GM18519 (cell line): ENCODE results near the gene GABBR2.

ENCODE experiments used
- ATAC-seq: cut with Tn5 transposase; IDR thresholded peaks from one replicate; pipeline ENCODE4 v1.9.1; 2021; ENCODE audit warnings: mild to moderate bottlenecking, moderate library complexity; ENCODE audit not compliant: unreplicated experiment, low FRiP score

The GABBR2 gene

DNA sequence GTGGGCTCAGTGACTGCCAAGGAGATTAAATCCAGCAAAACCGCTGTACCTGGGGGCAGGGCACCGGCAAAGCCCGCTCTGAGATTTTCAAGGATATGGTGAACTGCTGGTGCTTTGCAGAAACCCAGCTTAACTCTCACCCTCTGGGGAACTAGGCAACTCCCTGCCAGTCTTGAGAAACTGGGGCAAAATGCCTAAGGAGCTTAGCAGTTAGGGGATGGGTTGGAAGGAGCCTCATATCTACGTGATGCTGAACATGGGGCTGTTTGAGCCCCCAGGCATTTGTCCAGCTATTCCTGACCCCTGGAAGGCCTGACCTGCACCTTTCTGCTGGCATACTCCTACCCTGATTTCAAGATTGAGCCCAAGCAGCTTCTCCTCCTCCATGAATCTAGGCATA lies 344.6 kb downstream of the GABBR2 start:
- ATAC-seq = no peak

DNA sequence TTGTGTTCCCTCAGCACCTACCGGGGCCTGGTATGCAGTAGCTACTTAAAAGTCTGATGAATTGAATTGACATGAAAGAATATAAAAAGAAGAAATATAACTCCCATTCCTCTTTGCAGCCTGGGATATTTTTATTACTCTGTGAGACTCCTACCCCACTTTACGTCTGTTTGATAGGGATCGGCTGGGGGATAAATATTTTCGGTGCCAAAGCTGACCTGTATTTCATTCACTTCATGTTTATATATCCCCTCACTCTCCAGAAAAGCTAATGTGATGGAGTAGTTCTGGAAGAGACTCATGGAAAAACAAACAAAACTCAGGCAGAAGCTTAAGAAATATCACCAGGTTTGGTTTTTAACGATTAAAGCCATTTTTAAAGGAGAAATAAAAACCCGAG lies 345.1 kb downstream of the GABBR2 start:
- no peak for ATAC-seq

DNA sequence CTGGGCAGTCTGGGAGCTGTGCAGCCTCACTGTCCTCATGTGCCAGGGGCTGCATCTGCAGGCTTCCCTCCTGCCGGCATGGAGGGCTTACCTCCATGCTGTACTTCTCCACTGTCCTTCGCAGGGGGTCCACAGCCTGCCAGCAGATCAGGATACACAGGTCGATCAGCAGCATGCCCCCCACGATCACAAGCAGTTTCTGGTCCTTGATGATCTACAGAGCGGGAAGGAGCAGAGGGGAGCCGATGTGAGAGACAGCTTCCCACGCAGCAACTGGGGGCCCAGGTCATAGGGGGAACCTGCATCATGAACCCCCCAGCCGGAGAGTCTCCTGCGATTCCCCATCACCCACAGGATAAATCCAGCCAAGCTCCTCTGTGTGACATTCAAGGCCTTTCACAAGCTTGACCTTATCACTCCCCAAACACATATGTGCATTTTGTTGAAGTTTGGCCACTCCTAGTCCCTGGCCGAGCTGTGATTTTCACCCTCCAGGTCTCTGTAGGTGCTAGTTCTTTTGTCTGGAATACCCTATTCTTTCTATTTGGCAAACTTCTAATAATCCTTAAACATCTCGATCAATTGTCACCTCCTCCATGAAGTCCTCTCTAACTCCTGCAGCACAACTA lies 346.0 kb downstream of the GABBR2 start:
- ATAC-seq = no peak

DNA sequence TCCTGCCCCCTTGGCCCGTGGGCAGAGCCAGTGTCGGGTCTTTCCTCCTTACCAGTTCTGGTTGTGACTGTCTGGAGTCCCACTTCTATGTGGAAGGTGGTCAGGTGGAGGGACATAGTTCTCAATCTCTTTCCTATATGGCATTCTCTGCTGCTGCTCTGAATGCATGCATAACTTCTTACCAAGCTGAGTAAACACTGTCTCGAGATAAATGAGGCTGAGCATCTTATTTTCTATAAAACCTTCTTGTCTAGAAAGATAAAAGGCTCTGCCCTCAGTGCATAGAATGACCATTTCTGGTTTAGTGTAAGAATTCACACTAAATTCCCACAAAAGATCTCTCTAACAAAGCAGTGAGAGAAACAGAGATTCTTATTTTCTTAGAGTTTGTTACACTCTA lies 347.1 kb downstream of the GABBR2 start:
- no peak for ATAC-seq

DNA sequence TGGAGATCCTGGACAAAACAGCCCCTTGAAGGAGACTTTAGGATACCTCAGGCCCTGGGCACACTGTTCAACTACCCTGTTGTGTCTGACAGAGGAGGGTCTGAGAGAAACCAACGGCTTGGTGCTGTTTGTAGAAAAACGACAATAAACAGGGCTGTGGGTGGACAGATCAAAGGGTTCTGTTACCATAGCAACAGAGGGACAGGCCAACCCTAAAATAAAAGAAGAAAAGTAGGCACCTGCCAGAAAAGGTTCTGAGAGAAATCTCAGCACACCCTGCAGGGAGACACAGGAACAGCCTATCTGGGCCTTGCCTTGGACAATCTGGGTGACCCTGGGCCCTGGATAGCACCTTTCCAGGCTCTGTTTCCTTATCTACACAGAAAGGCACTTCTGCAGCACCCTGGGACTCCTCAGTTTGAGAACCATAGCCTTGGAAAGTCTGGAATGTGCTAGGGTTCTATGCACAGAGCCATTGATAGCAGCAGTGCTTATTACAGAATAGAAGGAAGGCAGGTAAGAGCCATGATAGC lies 348.5 kb downstream of the GABBR2 start:
- no peak for ATAC-seq

DNA sequence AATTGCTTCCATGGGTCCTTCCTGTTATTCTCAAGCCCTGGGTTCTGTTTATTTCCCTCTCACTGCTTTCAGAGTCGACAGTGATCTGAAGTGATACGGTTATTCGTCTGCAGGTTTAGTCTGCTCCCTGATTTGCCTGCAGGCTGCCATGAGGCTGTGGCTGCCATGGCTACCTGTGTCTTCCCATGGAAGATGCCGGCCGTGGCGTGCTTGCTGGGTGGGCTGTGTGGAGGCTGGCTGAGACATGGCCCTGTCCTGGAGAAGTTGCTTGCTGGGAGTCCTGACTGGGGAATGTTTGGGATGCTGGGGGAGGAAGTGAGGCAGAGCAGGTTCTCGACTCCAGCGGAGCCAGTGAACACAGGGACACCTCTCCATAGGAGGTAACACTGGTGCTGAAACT lies 349.2 kb downstream of the GABBR2 start:
- no peak for ATAC-seq

DNA sequence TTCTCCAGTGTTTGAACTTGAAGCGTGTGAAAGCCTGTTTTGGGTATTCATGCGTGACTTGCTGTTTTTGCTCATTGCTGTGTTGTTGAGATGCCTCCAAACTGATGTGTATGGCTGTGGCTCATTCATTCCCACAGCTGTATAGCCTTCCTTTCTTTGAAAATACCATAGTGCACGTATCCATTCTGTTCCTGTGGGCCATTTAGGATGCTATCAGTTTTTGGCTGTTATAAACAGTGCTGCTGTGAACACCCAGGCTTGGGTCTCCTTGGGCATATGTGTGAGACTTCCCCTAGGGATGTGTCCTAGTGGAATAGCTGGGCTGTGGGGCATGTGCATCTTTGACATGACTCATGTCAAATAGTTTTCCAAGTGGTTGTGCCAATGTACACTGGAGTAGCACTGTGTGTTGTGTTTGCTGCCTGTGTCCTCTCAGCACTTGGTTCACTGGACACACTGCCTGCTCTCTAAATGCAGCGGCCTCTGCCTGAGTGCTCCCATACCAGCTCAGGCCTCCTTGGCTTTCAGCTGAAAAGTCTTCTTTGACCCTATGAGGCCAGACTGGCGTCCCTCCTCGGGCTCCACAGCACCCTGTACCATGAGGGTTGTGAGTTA lies 350.7 kb downstream of the GABBR2 start:
- no peak for ATAC-seq

DNA sequence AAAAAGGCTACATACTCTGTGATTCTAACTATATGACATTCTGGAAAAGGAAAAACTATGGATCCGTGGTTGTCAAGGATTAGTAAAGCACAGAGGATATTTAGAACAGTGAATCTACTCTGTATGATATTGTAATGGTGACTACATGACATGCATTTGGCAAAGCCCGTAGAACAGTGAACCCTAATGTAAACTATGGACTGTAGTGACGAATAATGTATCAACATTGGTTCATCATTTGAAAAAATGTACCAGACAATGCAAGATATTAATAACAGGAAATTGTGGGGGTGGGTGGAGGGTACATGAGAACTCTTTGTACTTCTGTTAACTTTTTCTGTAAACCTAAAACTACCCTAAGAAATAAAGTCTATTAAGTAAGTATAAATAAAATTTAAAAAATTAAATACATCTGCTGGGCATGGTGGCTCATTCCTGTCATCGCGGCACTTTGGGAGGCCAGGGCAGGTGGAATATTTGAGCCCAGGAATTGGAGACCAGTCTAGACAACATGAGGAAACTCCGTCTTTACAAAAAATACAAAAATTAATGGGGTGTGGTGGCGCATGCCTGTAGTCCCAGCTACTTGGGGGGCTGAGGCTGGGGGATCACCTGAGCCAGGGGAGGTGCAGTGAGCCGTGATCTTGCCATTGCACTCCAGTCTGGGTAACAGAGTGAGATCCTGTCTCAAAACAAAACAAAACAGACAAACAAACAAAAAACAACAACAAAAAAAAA lies 351.6 kb downstream of the GABBR2 start:
- ATAC-seq = no peak

DNA sequence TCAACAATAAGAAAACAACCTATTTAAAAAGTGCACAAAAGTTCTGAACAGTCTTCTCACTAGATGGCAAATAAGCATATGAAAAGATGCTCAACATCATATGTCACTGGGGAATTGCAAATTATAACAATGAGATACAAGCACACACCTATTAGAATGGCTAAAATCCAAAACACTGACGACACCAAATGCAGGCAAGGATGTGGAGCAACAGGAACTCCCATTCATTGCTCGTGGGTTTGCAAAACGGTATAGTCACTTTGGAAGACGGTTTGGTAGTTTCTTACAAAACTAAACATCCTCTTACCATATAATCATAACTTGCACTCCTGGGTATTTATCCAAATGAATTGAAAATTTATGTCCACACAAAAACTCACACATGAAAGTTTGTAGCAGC lies 352.4 kb downstream of the GABBR2 start:
- ATAC-seq = no peak

DNA sequence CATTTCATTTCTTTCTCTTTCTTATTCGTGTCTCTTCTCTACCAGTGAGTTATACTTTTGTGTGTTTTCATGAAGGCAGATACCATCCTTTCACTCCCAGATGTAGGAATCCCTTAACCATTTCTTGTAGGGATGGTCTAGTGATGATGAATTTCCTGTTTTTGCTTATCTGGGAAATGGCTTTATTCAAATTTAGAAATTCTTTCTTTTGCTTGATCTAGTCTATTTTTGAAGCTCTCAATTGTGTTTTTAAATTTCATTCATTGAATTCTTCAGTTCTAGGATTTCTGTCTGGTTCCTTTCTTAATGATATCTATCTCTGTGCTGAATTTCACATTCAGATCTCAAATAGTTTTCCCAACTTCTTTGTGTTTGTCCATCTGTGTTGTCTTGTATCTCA lies 357.4 kb downstream of the GABBR2 start:
- ATAC-seq = no peak

DNA sequence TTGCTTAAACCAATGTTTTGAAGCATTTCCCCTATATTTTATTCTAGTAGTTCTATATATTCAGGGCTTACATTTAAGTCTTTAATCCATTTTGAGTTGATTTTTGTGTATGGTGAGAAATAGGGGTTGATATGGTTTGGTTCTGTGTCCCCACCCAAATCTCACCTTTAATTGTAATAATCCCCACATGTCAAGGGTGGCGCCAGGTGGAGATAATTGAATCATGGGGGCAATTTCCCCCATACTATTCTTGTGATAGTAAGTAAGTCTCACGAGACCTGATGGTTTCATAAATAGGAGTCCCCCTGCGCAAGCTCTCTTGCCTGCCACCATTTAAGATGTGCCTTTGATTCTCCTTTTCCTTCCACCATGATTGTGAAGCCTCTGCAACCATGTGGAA lies 361.1 kb downstream of the GABBR2 start:
- no peak for ATAC-seq

DNA sequence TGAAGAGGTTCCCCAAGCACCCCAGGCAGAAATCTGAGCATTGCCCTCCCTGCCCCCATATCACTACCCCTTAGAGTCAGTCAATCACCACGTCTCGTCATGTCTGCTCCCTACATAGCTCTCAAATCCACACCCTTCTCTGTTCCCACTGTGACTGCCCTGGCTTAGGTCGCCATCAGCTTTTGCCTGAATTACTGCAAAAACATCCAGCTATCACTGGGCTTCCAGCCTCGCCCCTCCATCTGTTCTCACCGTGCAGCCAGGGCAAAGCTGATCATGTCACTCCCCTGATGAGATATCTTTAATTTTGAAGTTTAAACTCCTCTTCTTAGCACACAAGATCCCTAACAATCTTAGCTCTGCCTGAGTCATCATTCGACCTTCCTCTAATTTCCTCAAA lies 363.7 kb downstream of the GABBR2 start:
- no peak for ATAC-seq

DNA sequence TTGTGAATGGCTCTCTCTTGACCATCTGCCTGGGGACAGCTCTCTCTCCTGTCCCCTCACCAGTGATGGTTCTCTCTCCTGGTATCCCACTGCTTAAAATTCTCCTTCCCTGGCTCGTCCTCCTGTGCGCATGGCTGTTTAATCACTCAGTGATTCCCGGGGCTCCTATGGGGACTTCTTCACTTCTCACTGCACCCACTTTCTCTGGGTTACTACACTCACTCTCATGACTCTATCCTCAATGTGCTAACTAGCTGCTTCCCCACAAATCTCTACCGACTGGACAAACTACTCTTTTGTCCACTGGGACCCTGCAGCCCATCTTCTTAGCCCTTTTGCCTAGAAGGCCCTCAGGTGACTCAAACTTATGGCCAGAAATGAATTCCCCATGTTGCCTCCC lies 364.2 kb downstream of the GABBR2 start:
- ATAC-seq = no peak

DNA sequence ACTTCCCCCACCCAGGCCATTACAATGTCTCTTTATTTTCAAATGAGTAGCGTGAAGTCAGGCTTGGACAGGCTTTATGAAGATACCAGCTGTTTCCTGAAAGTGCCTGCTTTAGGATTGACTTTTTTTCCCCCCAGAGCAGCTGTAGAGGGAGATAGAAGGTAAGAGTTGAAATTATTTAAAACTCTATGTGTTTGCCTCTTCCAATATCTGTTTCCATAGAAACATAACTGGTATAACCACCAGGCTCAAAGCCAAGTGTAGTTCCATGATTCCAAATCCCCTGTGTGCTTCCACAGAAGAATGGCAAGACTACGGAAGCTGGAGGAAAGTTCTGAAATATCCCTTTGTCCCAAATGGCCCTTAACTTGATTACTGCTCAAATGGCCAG lies 365.9 kb downstream of the GABBR2 start:
- no peak for ATAC-seq

DNA sequence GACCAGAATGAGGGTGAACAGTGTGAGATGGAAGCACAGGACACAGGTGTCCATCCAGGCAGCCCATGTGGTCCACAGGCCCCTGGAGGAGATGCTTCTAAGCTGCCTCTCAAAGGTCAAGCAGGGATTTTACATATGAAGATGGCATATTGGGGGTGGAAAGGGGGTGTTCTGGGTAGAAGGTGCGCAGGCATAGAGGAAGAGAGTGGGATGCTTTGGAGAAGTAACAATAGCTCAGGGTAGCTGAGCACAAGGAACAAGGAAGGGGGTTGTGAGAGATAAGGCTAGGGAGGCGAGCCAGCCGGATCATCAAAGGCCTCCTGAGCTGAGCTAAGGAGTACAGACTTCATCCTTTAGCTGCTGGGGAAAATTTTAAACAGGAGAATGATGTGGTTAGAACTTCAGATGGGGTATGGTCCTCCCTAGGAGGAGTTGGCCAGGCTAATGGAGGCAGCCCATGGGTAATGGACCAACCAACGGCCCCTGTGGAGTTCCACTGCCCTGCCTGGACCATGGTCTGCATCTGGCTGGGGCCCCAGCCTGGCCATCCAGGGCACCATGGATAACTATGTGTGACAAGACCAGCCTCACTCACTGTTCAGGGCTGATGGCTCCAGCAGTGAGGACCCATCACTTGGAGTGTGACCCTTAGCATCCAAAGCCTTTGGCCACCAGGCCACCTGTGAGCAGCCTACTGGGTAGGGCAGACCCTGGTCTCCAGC lies 366.5 kb downstream of the GABBR2 start:
- ATAC-seq = no peak

DNA sequence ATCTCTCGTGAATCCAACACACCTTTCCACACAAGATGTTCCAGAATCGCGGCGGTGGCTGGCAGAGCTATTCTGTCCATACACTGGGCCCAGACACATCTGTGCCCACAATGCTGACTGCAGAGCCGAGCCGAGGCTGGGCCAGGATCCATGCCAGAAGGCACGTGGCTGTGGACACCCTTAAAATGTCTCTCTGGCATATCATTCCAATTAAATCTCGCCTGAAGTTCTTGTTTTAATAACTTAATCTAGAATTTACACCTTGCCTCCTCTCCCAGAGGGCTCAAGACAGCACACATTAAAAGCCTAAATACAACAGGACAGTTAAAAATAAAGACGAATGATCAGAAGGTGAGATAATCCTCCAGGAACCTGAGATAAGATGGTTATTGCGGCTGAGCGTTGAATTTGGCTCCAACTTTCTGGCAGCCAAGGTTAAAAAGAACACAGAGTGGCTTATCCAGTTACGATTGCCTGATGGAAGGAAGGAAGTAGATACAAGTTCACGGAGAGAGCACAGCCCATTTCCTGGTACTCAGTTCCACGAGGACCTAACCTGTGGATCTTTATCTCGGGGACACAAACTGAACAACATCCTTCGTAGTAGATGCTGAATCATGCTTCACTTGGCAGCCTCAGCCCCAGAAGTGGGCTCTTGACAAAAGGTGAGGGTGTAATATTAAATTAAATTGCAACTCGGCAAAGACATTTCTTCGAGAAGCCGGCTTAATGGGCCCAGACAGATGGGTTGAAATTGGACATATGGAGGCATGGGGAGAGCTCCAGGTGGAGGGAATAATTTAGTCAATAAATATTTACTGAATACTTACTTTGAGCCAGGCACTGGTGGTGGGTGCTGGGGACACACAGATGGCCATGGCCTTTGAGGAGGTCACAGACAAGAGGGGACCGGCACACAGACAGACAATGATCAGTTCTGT lies 367.3 kb downstream of the GABBR2 start:
- no peak for ATAC-seq

DNA sequence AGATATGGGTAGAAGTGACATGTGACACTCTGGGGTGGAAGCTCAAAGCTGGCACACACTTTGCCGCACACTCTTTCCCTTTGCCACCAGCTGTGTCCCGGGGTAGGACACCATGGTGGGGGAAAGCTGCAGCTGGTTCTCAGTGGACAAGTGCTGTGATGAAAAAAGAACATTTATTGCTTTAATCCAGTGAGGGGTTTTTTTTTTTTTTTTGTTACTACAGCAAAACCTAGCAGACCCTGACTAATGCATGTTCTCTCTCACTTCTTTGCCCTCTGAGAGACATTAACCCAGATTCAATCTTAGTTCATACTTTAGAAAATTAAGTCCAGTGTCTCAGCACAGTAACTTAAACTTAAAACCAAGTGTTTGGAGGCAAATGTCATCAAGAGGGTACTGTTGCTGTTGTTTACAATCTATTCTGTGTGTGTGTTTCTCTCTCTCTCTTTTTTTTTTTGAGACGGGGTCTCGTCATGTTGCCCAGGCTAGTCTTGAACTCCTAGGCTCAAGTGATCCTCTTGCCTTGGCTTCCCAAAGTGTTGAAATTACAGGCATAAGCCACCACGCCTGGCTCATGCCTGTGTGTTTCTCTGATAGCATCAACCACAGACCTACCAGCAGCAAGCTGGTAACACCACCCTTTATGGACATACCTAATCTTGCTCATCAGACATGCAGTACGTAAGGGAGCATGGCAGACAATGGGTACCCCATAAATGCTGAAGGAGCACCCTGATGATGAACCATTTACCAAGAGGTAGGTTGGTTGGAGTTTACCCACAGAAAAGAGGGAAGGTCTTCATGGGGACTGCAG lies 368.5 kb downstream of the GABBR2 start:
- ATAC-seq = no peak

DNA sequence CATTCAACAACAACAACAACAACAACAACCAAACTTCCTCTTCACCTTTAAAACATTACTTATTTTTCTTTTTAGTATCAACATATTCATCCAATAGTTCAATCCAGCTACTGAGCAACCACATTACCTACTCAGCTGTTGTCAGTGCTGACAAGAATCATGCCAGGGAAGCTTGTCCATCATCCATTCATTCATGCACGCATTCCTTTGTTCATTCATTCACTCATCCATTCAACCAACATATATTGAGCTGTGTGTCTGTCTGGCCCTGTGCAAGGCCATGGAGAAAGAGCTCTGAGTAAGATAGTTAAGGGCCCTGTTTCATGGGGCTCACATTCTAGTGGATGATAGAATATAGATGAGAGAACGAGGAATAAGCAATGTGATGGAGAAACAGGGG lies 373.1 kb downstream of the GABBR2 start:
- no peak for ATAC-seq

DNA sequence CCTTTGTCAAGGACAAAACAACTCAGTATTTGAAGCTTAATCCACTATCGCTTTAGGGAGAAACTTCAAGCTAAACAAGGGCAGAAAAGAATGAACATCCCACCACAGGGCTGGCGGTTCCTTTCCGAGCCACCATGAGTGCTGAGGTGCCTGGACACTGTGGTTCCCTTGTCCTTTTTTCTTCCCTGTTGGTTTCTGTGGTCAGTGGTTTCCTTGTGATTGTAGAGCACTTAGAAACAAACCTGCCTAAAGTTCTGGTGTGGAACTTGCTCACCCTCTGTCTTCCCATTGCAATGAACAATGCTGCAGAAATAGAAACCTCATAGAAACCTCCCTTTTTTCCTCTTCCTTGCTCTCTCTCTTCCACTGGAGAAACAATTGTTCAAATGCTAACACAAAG lies 373.9 kb downstream of the GABBR2 start:
- no peak for ATAC-seq
